Body of pancreas (tissue), 4 donors: ENCODE results near the gene ZNF469. TPM values are rescaled to one million over a fixed set of nuclear protein-coding genes. Genes with fewer than 3 reads are reported as not detected.

ENCODE experiments used
- ATAC-seq: fragments of 150-250 bp; one replicate; pipeline ENCODE4 v1.9.1; 2016
- DNase-seq, 4 donors: peaks; one replicate each; pipeline ENCODE4 v3.0.0-alpha.2; 2019
- H3K27ac ChIP-seq, 4 donors: fragments of 200-600 bp; sonication (generic); 1 replicate in 3 of 4; 2 replicates in 1 of 4; pipeline versions ENCODE4 v1.5.1 to v1.6.1; 2016 to 2019; ENCODE audit warnings: mild to moderate bottlenecking in 1 of 4, mixed read lengths in 1 of 4, moderate library complexity in 1 of 4
- H3K27me3 ChIP-seq, 2 donors: fragments of 200-600 bp; sonication (generic); one replicate each; pipeline ENCODE4 v1.6.0; 2016; ENCODE audit warnings: mild to moderate bottlenecking in 1 of 2
- H3K36me3 ChIP-seq, 2 donors: fragments of 200-600 bp; sonication (generic); replicated peaks in 1 of 2; 2 replicates each; pipeline ENCODE4 v1.5.1; 2016; ENCODE audit warnings: low read depth in 2 of 2; ENCODE audit not compliant: insufficient read depth in 1 of 2
- H3K4me1 ChIP-seq: fragments of 200-600 bp; sonication (generic); one replicate; pipeline ENCODE4 v1.6.0; 2016
- H3K4me3 ChIP-seq, 2 donors: fragments of 200-600 bp; sonication (generic); 1 replicate in 1 of 2; 2 replicates in 1 of 2; pipeline ENCODE4 v1.5.1; 2016 to 2019
- H3K9me3 ChIP-seq, 3 donors: fragments of 200-600 bp; sonication (generic); 1 replicate in 2 of 3; 2 replicates in 1 of 3; pipeline ENCODE4 v1.5.1; 2016
- CTCF ChIP-seq, 7 experiments: fragments of 450-650 bp in 4 of 7; fragments of 200-600 bp in 3 of 7; sonication (generic) in 3 of 7; IDR thresholded peaks; one replicate each; pipeline ENCODE4 v1.5.1; 2016 to 2019; ENCODE audit warnings: antibody characterized with exemption in 7 of 7
- POLR2A ChIP-seq, 3 donors: fragments of 450-650 bp; IDR thresholded peaks; one replicate each; pipeline ENCODE4 v1.6.1; 2016; ENCODE audit warnings: antibody characterized with exemption in 3 of 3, mild to moderate bottlenecking in 2 of 3
- WGBS, 2 donors: methylation state at CpG; one replicate each; pipeline ENCODE4 v1.1.5; 2017; 5-methylcytosine and 5-hydroxymethylcytosine counted together
- intact Hi-C: fragments of 100-400 bp; cut with DNase I; formaldehyde crosslinking; loops from one replicate; pipeline ENCODE4 v1.15.1; 2023
- total RNA-seq, 2 donors: library from RNA; depleted of rRNA; stranded (reverse); fragments of >200 nt; gene quantifications; one replicate each; pipeline ENCODE4 v1.1.0, GENCODE V29; 2016

ZNF469 gene
- total RNA-seq, 2 donors from 2014 or later = 0.99 to 1.0 TPM

DNA sequence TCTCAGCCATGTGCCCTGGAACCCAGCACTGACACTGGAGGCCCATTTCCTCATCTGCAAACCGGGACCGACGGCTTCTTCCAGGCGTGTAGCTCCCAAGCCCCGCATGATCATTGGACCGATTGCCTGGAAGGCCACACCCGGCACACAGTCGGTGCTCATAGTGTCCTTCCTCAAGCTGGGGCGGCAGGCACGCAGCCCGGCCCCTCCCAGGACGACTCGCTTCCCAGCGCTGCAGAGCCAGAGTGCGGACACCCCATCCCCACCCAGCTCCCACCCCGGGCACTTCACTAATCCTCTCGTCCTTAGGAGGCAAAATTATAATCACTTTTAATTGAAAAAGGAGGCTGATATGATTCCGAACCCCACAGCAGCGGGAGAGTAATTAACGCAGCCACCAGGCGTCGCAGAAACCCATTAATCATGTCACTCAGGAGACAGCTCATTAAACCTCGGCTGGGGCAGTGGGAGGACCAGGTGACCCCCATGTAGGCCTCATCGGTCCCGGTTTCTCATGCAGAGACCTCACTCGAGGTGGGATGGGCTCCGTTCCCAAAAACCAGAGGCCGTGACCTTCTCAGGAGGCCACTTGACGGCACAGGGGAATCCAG, 33.1 kb downstream of the ZNF469 start:
- no peaks in the 10 kb centered on the region for H3K9me3 ChIP-seq
- intact Hi-C loops = no loop called here
- H3K27ac ChIP-seq = no peak overlapping the region
- WGBS, 2 donors = 75 to 76% methylated on average over 9 to 26 of the region's 29 CpGs
- H3K27me3 ChIP-seq = no peaks in the 10 kb centered on the region
- no peak overlapping the region for H3K4me3 ChIP-seq
- ATAC-seq = no peak
- TF ChIP-seq POLR2A (IDR thresholded peaks at IDR 0.05) (no peak), CTCF (IDR thresholded peaks at IDR 0.05) (no peak)
- DNase-seq = no peak
- no peaks in the 10 kb centered on the region for H3K36me3 ChIP-seq
- no peaks in the 10 kb centered on the region for H3K4me1 ChIP-seq

GRCh38 chr16:88416686-88417085, 33.9 kb downstream of the ZNF469 start:
- Histone ChIP-seq H3K9me3 (no peaks in the 10 kb centered on the region), H3K27me3 (no peaks in the 10 kb centered on the region), H3K4me1 (no peaks in the 10 kb centered on the region), H3K27ac (no peak overlapping the region), H3K4me3 (no peak overlapping the region), H3K36me3 (no peaks in the 10 kb centered on the region)
- WGBS, 2 donors = 83% methylated on average over 4 to 17 of the region's 17 CpGs
- TF ChIP-seq CTCF (IDR thresholded peaks at IDR 0.05) (no peak), POLR2A (IDR thresholded peaks at IDR 0.05) (no peak)
- ATAC-seq (no peak), DNase-seq (no peak)
- intact Hi-C loops = no loop called here

- Histone ChIP-seq H3K36me3 (no peaks in the 10 kb centered on the region), H3K27ac (no peak overlapping the region), H3K27me3 (no peaks in the 10 kb centered on the region), H3K4me1 (no peaks in the 10 kb centered on the region), H3K9me3 (no peaks in the 10 kb centered on the region), H3K4me3 (no peak overlapping the region)
- TF ChIP-seq CTCF (IDR thresholded peaks at IDR 0.05) = no peak
- TF ChIP-seq POLR2A (IDR thresholded peaks at IDR 0.05) = no peak
- WGBS, 2 donors = 66 to 75% methylated on average over 8 to 16 of the region's 17 CpGs
- ATAC-seq (no peak), DNase-seq (no peak)
- intact Hi-C loops = no loop called here
Measured at GRCh38 chr16:88417684-88418476, 35.1 kb downstream of the ZNF469 start.

- H3K36me3 ChIP-seq = no peaks in the 10 kb centered on the region
- DNase-seq (no peak), ATAC-seq (no peak)
- 39 to 56% methylated on average over 7 to 18 of the region's 18 CpGs for WGBS, 2 donors
- H3K27ac ChIP-seq = no peak overlapping the region
- TF ChIP-seq CTCF (IDR thresholded peaks at IDR 0.05) (no peak), POLR2A (IDR thresholded peaks at IDR 0.05) (no peak)
- H3K4me3 ChIP-seq = no peak overlapping the region
- intact Hi-C loops = no loop called here
- no peaks in the 10 kb centered on the region for H3K27me3 ChIP-seq
- H3K4me1 ChIP-seq = no peaks in the 10 kb centered on the region
- no peaks in the 10 kb centered on the region for H3K9me3 ChIP-seq
Measured at GRCh38 chr16:88418869-88419268, 36.1 kb downstream of the ZNF469 start.
